H1 (cell line): Measurements from ENCODE around the gene ADGRG1. TPM values are rescaled to one million over a fixed set of nuclear protein-coding genes. Genes with fewer than 3 reads are reported as not detected.

ENCODE experiments used
- CTCF ChIA-PET: fragments of 300-600 bp; sonication (Branson Sonifier 250); formaldehyde crosslinking; loops from one replicate; lab custom pipeline; 2021; ENCODE audit not compliant: partially characterized antibody; lab: Charles Lee
- POLR2A ChIA-PET: fragments of 300-600 bp; sonication (Branson Sonifier 250); formaldehyde crosslinking; loops from one replicate; lab custom pipeline; 2021; ENCODE audit warnings: inconsistent platforms; ENCODE audit not compliant: partially characterized antibody; lab: Charles Lee
- DNase-seq, 2 experiments: peaks; one replicate each; pipeline versions ENCODE4 v3.0.0 to v3.0.0-alpha.2; 2010 to 2022; ENCODE audit warnings: low spot score in 2 of 2, low read depth in 1 of 2, mixed read lengths in 1 of 2
- FAIRE-seq: peaks from 2 replicates; lab custom pipeline; 2011; peaks lifted over from hg19 to GRCh38; lab: Jason Lieb, UNC
- H2AFZ ChIP-seq: 2 replicates; pipeline ENCODE4 v1.8.1; 2012; ENCODE audit warnings: low read length, inconsistent platforms
- H2AK5ac ChIP-seq: 2 replicates; pipeline ENCODE4 v1.6.1; 2013; ENCODE audit warnings: low read depth, low read length
- H2BK120ac ChIP-seq: replicated peaks from 2 replicates; pipeline ENCODE3; 2013; ENCODE audit warnings: low read depth, low read length, inconsistent platforms
- H2BK12ac ChIP-seq: 2 replicates; pipeline ENCODE4 v1.6.1; 2013; ENCODE audit warnings: low read depth, low read length
- H2BK15ac ChIP-seq: 2 replicates; pipeline ENCODE4 v1.6.1; 2013; ENCODE audit warnings: low read length
- H2BK20ac ChIP-seq: 2 replicates; pipeline ENCODE4 v1.6.1; 2013; ENCODE audit warnings: low read length
- H2BK5ac ChIP-seq: 2 replicates; pipeline ENCODE4 v1.6.1; 2013; ENCODE audit warnings: low read depth, low read length
- H3K14ac ChIP-seq: 2 replicates; pipeline ENCODE4 v1.6.1; 2013; ENCODE audit warnings: inconsistent platforms; ENCODE audit not compliant: insufficient read length
- H3K18ac ChIP-seq: 2 replicates; pipeline ENCODE4 v1.6.1; 2013; ENCODE audit warnings: low read length; ENCODE audit errors: extremely low read depth
- H3K23ac ChIP-seq: 2 replicates; pipeline ENCODE4 v1.6.1; 2013; ENCODE audit warnings: inconsistent platforms; ENCODE audit not compliant: insufficient read length
- H3K23me2 ChIP-seq: 2 replicates; pipeline ENCODE4 v1.6.1; 2013; ENCODE audit warnings: low read depth, low read length
- H3K27ac ChIP-seq: 2 replicates; pipeline ENCODE4 v1.6.1; 2011; ENCODE audit warnings: low read depth, low read length, inconsistent platforms
- H3K27me3 ChIP-seq, 4 experiments: replicated peaks in 1 of 4; 1 replicate in 1 of 4; 2 replicates in 3 of 4; pipeline versions ENCODE4 v1.6.1 to v1.8.1; 2011 to 2013; ENCODE audit warnings: low read length in 3 of 4, mild to moderate bottlenecking in 3 of 4, inconsistent platforms in 2 of 4, mixed read lengths in 2 of 4, moderate library complexity in 1 of 4; ENCODE audit not compliant: control insufficient read depth in 3 of 4, insufficient read depth in 3 of 4; ENCODE audit errors: extremely low read depth in 1 of 4
- H3K36me3 ChIP-seq, 4 experiments: 2 replicates each; pipeline versions ENCODE4 v1.6.1 to v1.8.1; 2011 to 2013; ENCODE audit warnings: mild to moderate bottlenecking in 4 of 4, low read length in 3 of 4, moderate library complexity in 2 of 4, control low read depth in 1 of 4, inconsistent platforms in 1 of 4; ENCODE audit not compliant: insufficient read depth in 4 of 4, control insufficient read depth in 2 of 4
- H3K4ac ChIP-seq: replicated peaks from 2 replicates; pipeline ENCODE3; 2013; ENCODE audit warnings: low read length, low read depth, mixed read lengths, inconsistent platforms; ENCODE audit not compliant: insufficient read length
- H3K4me1 ChIP-seq, 4 experiments: replicated peaks in 1 of 4; 1 replicate in 1 of 4; 2 replicates in 3 of 4; pipeline versions ENCODE4 v1.6.1 to v1.8.1; 2011 to 2013; ENCODE audit warnings: low read length in 3 of 4, inconsistent platforms in 2 of 4, mixed read lengths in 1 of 4; ENCODE audit not compliant: insufficient read depth in 4 of 4, control insufficient read depth in 3 of 4
- H3K4me2 ChIP-seq, 2 experiments: 2 replicates each; pipeline versions ENCODE4 v1.6.1 to v1.8.1; 2011 to 2013; ENCODE audit warnings: low read depth in 2 of 2, low read length in 2 of 2, control low read depth in 1 of 2, inconsistent platforms in 1 of 2, mild to moderate bottlenecking in 1 of 2; ENCODE audit not compliant: insufficient read depth in 1 of 2
- H3K4me3 ChIP-seq, 4 experiments: fragments of 200-600, 300-600 bp in 1 of 4; sonication (generic), shearing (Covaris generic), sonication (Bioruptor Twin) in 1 of 4; 2 replicates each; pipeline versions ENCODE4 v1.5.1 to v1.8.1; 2011 to 2016; ENCODE audit warnings: low read length in 4 of 4, low read depth in 3 of 4, control low read depth in 2 of 4, inconsistent platforms in 2 of 4, mild to moderate bottlenecking in 2 of 4, mixed read lengths in 1 of 4, moderate library complexity in 1 of 4; ENCODE audit not compliant: insufficient read depth in 2 of 4; ENCODE audit errors: extremely low read depth in 1 of 4
- H3K56ac ChIP-seq: replicated peaks from 2 replicates; pipeline ENCODE3; 2013; ENCODE audit warnings: low read depth, mild to moderate bottlenecking, mixed read lengths, low read length, inconsistent platforms; ENCODE audit not compliant: insufficient read length
- H3K79me1 ChIP-seq: 2 replicates; pipeline ENCODE4 v1.6.1; 2013; ENCODE audit warnings: low read depth, low read length, control low read depth
- H3K79me2 ChIP-seq, 2 experiments: 2 replicates each; pipeline versions ENCODE4 v1.6.1 to v1.8.1; 2012 to 2013; ENCODE audit warnings: low read length in 2 of 2, mild to moderate bottlenecking in 2 of 2, inconsistent platforms in 1 of 2; ENCODE audit not compliant: insufficient read depth in 2 of 2, control insufficient read depth in 1 of 2
- H3K9ac ChIP-seq, 4 experiments: replicated peaks in 1 of 4; 1 replicate in 1 of 4; 2 replicates in 3 of 4; pipeline versions ENCODE4 v1.6.1 to v1.8.1; 2011 to 2013; ENCODE audit warnings: low read depth in 3 of 4, low read length in 3 of 4, control low read depth in 2 of 4, mild to moderate bottlenecking in 2 of 4, moderate library complexity in 2 of 4, inconsistent platforms in 1 of 4; ENCODE audit errors: extremely low read depth in 1 of 4
- H3K9me3 ChIP-seq, 2 experiments: 2 replicates each; pipeline versions ENCODE4 v1.6.1 to v1.8.1; 2012 to 2013; ENCODE audit warnings: mild to moderate bottlenecking in 2 of 2, moderate library complexity in 2 of 2, control low read depth in 1 of 2, inconsistent platforms in 1 of 2, low read depth in 1 of 2, low read length in 1 of 2, mixed read lengths in 1 of 2; ENCODE audit not compliant: insufficient read depth in 2 of 2
- H4K20me1 ChIP-seq, 2 experiments: replicated peaks in 1 of 2; 2 replicates each; pipeline versions ENCODE3 to v1.8.1; 2011 to 2013; ENCODE audit warnings: inconsistent platforms in 2 of 2, low read length in 2 of 2, mild to moderate bottlenecking in 1 of 2; ENCODE audit not compliant: insufficient read depth in 2 of 2, control insufficient read depth in 1 of 2
- H4K5ac ChIP-seq: 2 replicates; pipeline ENCODE4 v1.6.1; 2013; ENCODE audit warnings: low read length, low read depth, mixed read lengths, inconsistent platforms; ENCODE audit not compliant: insufficient read length
- H4K8ac ChIP-seq: 2 replicates; pipeline ENCODE4 v1.8.0; 2013; ENCODE audit warnings: mild to moderate bottlenecking, moderate library complexity, low read length, inconsistent platforms; ENCODE audit not compliant: insufficient read depth; ENCODE audit errors: extremely low read depth
- H4K91ac ChIP-seq: replicated peaks from 2 replicates; pipeline ENCODE3; 2013; ENCODE audit warnings: low read length, mixed read lengths, inconsistent platforms; ENCODE audit not compliant: insufficient read length
- CREB1 ChIP-seq: IDR thresholded peaks from 2 replicates; pipeline ENCODE4 v1.6.1; 2012; ENCODE audit warnings: inconsistent platforms
- HDAC2 ChIP-seq, 2 experiments: fragments of 300-600 bp in 1 of 2; sonication (generic) in 1 of 2; IDR thresholded peaks; 2 replicates each; pipeline ENCODE4 v1.6.1; 2011 to 2012; ENCODE audit warnings: low read depth in 2 of 2, low read length in 2 of 2, mild to moderate bottlenecking in 2 of 2, moderate library complexity in 2 of 2, borderline replicate concordance in 1 of 2, inconsistent platforms in 1 of 2
- KDM1A ChIP-seq: fragments of 200-600, 300-600 bp; sonication (generic); IDR thresholded peaks from 2 replicates; pipeline ENCODE4 v1.7.1; 2016; ENCODE audit warnings: mild to moderate bottlenecking, low read length, borderline replicate concordance
- WGBS, 2 experiments: shearing (Covaris generic) in 1 of 2; methylation state at CpG; one replicate each; pipeline versions ENCODE4 v1.1.6 to v1.1.7; 2013 to 2015; ENCODE audit warnings: low lambda C conversion rate in 2 of 2, mixed read lengths in 2 of 2, inconsistent platforms in 1 of 2, low coverage in 1 of 2, missing lambda C conversion rate in 1 of 2; ENCODE audit not compliant: insufficient replicate concordance in 2 of 2, insufficient coverage in 1 of 2, insufficient read length in 1 of 2; ENCODE audit errors: extremely low coverage in 1 of 2, missing lambda C conversion rate in 1 of 2; 5-methylcytosine and 5-hydroxymethylcytosine counted together
- polyA plus RNA-seq, 7 experiments: library from polyadenylated mRNA; depleted of rRNA in 3 of 7; stranded (reverse) in 5 of 7; unstranded in 2 of 7; fragments of >200 nt in 5 of 7; fragments of 200-250 nt in 2 of 7; gene quantifications; 1 replicate in 5 of 7; 2 replicates in 1 of 7; 4 replicates in 1 of 7; pipeline versions ENCODE4 v1.2.1 to v1.2.3, GENCODE V29; 2011 to 2013; ENCODE audit warnings: missing spikeins in 2 of 7, mixed read lengths in 2 of 7
- total RNA-seq: library from RNA; stranded (reverse); fragmentation: NEBNext Ultra II Directional; extraction: Animal tissue kit (Norgen Biotek cat#: 25700); gene quantifications from 2 replicates; pipeline ENCODE4 v1.2.1, GENCODE V29; 2021

The ADGRG1 gene
- total and polyA plus RNA-seq, 2 of the 8 experiments (the other 6 are each of a cell fraction or from before 2014, with no cell fraction given): 1.3 to 2.6 TPM

DNA sequence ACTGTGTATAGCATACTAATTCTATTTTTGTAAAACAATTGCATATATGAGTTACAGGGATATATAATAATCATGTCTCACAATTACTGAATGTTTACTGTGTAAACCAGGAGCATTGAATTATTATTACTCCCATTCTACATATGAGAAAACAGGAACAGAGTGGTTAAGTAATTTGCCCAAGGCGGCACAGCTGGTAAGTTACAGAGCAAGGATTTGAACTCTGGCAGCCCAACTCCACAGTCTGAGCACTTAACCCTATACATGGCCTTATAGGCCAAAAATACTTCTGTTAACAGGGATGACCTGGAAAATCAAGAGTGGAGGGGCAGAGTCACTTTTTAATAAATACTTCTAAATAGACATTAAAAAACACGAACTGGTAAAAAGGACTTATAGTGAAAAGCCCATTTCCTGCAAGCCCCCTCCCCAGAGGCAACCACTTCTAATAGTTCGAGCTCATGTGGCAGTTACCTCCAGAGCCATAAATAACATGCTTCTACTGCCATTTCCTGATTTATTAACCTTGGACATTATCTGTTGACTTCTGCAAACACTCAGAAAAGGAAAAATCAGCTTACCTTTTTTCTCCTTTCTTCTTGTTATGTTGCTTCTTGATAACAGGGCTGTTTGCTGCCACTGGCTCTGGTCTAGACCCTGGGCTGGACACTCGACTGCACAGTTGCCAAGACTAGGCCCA is 22.1 kb upstream of the ADGRG1 start:
- no peak overlapping the region for H4K5ac ChIP-seq
- H4K8ac ChIP-seq: no peak overlapping the region
- no peak overlapping the region for H2AFZ ChIP-seq
- no peak overlapping the region for H2BK120ac ChIP-seq
- H4K91ac ChIP-seq: no peak overlapping the region
- no peak overlapping the region for H3K56ac ChIP-seq
- H2BK12ac ChIP-seq: no peak overlapping the region
- no peak overlapping the region for H3K4me2 ChIP-seq
- H3K9ac ChIP-seq: no peak overlapping the region
- no peaks in the 10 kb centered on the region for H3K36me3 ChIP-seq
- TF ChIP-seq KDM1A (peak; percentile 86; the same call in 1 of the 2 replicates), CREB1 (no peak), HDAC2 (IDR thresholded peaks at IDR 0.05; ENCODE audit: borderline replicate concordance in 1 of 2, low read depth in 2 of 2, low read length in 2 of 2) (peak in 1 of 2 experiments; percentile 53; a peak in 1 of 4 replicates)
- H3K4me3 ChIP-seq: no peak overlapping the region
- H2BK15ac ChIP-seq: no peak overlapping the region
- H3K14ac ChIP-seq: no peak overlapping the region
- no peaks in the 10 kb centered on the region for H3K4me1 ChIP-seq
- H3K23me2 ChIP-seq: no peaks in the 10 kb centered on the region
- H4K20me1 ChIP-seq: no peaks in the 10 kb centered on the region
- no peak overlapping the region for H2AK5ac ChIP-seq
- no peak overlapping the region for H3K4ac ChIP-seq
- ChIA-PET CTCF (interaction anchor here (0.6 to 7.2 kb wide), 5 partner anchors 13 to 61 kb away, joined by 3 to 63 read pairs (median 4); no protein-coding TSS in a partner anchor), POLR2A (interaction anchor here (0.9 kb wide), 1 partner anchor 36 kb away, joined by 3 read pairs; no protein-coding TSS in a partner anchor)
- no peak overlapping the region for H2BK5ac ChIP-seq
- no peak overlapping the region for H3K23ac ChIP-seq
- FAIRE-seq (no peak), DNase-seq (no peak)
- 90% methylated on average over 4 of the region's 4 CpGs; no CpG with 5 or more reads in 1 of the 2 experiments for WGBS, 2 experiments
- no peak overlapping the region for H2BK20ac ChIP-seq
- no peaks in the 10 kb centered on the region for H3K79me1 ChIP-seq
- no peak overlapping the region for H3K27ac ChIP-seq
- H3K18ac ChIP-seq: no peak overlapping the region
- H3K79me2 ChIP-seq: no peaks in the 10 kb centered on the region
- H3K27me3 ChIP-seq: peaks cover 0 to 2% (median 0%) of the 10 kb centered on the region in 4 experiments; a peak in 1 of 7 replicates
- no peaks in the 10 kb centered on the region for H3K9me3 ChIP-seq
